ENCODE measurements around the gene DCLK2.

The DCLK2 gene

DNA sequence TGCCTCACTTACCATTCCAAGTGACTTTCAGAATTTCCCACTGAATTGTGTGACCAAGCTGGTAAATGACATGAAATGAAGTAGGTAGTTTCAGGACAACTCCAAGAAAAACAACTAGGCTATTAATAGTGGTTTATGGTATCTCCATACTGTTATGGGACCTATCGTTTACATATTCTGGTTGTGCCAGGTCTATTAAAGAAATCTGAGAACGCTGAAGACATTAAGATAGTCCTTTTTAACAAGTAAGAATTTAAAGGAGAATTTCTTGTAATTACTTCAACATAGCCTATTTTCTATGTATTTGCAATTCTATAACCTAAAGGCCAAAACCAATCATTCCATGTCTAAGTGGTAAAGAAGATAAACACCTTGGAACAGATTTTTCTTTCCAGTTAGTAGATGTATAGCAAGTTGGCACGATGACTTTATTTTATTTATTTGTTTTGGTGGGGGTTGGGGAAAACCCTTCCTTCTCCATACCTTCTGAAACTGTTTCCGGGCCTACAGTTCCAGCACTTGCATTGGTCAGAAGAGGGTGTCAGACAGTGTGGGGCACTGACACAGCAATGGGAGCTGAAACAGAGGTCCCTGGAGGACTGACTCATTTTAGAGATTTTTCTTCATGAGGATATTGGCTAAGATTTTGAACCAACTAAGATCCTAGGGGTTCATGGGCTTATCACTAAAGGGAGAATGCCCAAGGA is 7.6 kb upstream of the DCLK2 start:
- DNase-seq, result no peak

- DNase-seq, result no peak
Observed at GRCh38 chr4:150072471-150072870, 5.8 kb upstream of the DCLK2 start.

DNA sequence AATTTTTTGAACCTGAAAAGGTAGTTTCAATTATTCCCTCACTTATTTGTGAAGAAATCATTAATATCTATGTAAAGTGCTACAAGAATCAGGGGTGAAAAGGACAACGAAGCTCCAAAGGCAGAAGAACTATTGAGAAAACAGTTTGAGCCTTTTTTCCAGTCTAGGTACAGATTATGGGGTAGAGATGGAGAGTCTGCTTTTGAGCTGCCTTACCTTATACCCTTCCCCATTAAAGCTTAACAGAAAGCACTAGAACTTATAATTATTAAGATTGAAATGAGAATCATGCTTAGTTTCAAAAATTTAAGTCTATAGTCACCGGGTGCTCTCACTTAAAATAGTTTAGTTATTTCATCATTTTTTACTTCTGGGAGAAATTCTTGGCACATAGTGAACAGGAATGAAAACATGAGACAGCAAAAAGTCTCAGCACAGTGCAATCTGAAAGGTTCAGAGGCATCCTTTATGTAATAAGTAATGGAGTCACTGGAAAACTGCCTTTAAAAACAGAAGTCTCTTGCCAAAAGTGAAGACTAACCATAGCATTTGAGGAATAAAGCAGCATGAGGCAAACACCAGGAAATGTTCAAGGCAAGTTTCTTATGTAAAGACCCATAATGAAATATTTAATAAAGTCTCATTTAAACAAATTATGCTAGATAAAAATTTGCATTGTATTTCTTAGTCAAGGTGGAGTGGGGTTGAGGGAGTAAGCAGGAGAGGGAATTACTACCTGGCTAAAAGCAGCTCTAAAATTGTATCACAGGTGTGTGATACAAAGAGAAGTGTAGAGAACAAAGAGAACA is 5.1 kb upstream of the DCLK2 start:
- DNase-seq, result no peak

DNA sequence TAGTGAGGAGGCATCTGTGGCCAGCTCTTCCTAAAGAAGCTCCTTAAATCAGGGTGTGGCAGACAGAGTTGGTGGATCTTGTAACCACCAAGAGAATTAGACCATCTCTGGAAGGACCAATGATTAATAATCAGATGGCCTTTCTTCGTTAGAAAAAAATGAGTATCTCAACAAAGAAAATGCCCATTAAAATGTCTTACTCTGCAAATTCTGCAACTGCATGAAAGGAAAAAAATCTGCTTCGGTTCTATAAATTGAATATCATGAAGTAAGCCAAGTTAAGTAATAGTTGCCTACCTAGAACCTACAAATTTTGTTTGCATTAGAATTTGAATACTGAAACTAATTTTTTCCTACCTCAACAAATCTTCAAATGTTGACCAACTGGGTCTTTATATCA is 4.2 kb upstream of the DCLK2 start:
- DNase-seq, result no peak

GRCh38 chr4:150078579-150079080 is 385 bp downstream of the DCLK2 start:
- DNase-seq, result no peak

- peak; percentile 31 for DNase-seq
Observed at GRCh38 chr4:150079081-150079581, 886 bp downstream of the DCLK2 start.

DNA sequence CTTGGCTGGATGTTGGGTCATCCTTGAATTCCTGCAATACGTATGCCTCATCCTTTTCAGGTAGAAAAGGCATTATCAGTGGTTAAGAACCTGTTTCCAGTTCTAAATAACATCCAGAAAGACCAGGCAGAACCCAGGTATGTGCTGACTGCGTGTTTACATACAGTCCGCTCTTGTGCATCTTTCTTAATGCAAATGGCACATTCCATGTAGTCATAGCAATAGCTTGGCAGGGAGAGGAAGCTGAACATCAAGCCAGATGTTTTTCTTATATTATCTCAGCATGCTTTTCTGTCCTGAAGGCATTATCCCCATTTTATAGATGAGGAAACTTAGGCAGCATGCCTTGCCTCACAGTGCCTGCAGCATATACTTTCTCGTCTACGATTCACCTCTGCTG is 2.1 kb downstream of the DCLK2 start:
- DNase-seq, result no peak

- DNase-seq, result no peak
Observed at GRCh38 chr4:150080875-150081274, 2.6 kb downstream of the DCLK2 start.

GRCh38 chr4:150082241-150082640 is 4.0 kb downstream of the DCLK2 start:
- DNase-seq, result peak; percentile 63

- DNase-seq, result no peak
Observed at GRCh38 chr4:150087006-150087405, 8.8 kb downstream of the DCLK2 start.

GRCh38 chr4:150089732-150090131 is 11.5 kb downstream of the DCLK2 start:
- no peak for DNase-seq

GRCh38 chr4:150090836-150091235 is 12.6 kb downstream of the DCLK2 start:
- no peak for DNase-seq

GRCh38 chr4:150094676-150095075 is 16.4 kb downstream of the DCLK2 start:
- no peak for DNase-seq

DNA sequence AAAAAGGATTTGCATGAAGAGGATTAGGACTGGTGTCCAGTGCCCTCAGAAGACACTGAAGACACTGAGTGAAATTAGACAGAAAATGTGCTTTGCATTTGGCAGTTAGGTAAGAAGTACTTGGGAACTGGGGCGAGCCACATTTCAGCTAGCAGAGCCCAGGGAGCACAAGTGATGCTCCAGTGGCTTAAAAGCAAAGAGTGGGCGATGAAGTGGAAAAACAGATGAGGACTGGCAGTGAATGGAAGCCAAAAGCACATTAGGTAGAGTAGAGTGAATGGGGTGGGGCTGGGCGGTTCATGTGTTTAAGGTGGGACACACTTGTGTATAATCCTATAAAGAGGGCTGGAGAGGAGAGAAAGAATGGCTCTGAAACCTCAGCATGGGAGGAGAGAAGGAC is 18.4 kb downstream of the DCLK2 start:
- no peak for DNase-seq

DNA sequence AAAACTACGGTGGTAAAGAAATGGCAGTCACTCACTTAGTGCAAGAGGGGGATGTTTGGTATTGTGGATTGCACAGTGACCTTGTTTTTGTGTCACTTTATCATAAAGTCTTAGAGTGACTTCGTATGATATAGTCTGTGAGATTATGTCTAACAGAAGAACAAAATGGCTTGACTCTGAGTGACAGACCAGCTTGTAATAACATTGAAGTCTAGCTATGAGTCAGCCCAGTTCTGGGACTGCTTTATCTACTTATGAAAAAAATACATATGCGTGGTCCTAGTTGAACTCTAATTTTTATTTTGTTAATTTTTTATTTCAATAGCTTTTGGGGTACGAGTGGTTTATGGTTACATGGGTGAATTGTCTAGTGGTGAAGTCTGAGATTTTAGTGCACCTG is 20.0 kb downstream of the DCLK2 start:
- no peak for DNase-seq

- DNase-seq, result no peak
Observed at GRCh38 chr4:150104404-150105027, 26.3 kb downstream of the DCLK2 start.

DNA sequence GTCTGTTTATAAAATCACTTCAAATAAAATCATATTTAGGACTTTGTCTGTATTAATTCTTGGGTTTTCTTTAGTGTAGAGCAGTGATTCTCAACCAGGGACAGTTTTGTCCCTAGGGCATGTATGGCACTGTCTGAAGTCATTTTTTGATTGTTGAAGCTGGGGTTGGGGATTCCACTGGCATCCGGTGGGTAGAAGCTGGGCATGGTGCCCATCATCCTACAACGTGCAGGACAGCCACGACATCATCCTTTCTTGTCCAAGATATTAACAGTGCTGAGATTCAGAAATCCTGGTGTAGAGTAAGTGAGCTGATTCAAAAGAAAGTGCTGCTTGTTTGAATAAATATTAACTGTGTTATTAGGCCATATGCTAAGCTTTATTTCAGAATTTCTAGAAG is 28.6 kb downstream of the DCLK2 start:
- no peak for DNase-seq

GRCh38 chr4:150108691-150109090 is 30.4 kb downstream of the DCLK2 start:
- DNase-seq, result no peak

DNA sequence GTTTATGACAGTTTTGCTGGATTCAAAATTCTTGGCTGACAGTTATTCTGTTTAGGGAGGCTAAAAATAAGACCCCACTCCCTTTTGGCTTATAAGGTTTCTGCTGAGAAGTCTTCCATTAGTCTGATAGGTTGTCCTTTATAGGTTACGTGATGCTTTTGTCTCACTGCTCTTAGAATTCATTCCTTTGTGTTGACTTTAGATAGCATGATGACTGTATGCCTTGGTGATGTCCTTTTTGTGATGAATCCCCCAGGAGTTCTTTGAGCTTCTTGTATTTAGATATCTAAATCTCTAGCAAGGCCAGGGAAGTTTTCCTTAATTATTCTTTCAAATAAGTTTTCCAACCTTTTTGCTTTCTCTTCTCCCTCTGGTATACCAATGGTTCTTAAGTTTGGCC is 36.4 kb downstream of the DCLK2 start:
- DNase-seq, result no peak

- no peak for DNase-seq
Observed at GRCh38 chr4:150115851-150116250, 37.6 kb downstream of the DCLK2 start.

DNA sequence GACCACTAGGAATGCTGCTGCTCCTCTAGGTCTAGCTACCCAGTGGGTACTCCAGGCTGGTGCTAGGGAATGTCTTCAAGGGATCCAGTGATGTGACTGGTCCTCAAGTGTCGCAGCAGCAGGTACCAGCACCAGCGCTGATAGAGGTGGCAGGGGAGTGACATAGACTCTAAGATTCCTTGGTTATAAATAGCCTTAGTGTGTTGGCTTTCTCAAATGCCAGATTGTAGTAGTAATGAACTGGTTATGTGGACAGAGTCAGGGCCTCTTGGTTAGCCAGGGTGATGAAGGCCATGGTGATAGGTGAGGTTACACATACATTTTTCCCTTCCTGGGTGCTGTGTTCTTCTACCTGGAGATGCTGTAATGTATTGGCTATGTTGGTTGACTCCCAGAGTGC is 38.3 kb downstream of the DCLK2 start:
- DNase-seq, result no peak

DNA sequence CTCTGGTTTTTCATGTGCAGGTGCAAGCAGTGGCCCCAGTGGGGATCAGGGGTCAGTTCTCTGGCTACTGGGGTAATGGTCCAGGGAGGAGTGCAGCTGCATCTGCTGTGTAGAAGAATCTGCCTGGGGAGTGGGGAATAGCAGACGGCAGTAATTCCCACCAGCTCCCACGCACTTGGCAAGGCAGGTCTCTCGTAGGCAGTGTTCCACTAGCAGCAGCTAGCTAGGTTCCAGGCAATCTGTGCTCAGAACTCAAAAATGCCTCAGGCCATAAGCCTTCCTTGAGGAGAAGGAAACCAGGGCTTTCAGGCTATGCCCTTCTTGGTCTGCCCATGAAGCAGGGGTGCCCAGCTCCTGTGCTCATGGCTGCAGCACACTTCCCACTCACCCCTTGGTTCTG is 38.8 kb downstream of the DCLK2 start:
- no peak for DNase-seq

- DNase-seq, result no peak
Observed at GRCh38 chr4:150117629-150118028, 39.4 kb downstream of the DCLK2 start.

DNA sequence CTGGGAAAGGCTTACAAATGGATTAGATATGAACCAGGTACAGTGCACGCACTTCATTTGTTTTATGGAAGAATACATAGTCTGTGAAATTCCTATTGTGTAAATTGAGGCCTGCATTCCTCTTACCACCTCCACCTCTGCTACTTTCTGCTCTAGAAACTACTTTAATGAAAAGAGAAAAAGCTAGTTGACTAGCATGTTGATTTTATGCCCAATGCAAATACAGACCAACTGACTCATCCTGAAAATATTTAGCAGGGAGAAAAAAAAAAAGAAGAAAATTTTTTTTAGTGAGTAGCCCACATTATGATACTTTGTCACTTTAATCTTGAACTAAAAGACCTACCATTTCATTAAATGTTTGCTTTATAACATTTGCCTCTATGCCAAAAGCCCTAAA is 41.2 kb downstream of the DCLK2 start:
- DNase-seq, result no peak
